ENCODE measurements around the gene FBXL13.
A peak's percentile ranks its signal among the peaks of the same experiment; 100 is the strongest.

FBXL13 gene

DNA sequence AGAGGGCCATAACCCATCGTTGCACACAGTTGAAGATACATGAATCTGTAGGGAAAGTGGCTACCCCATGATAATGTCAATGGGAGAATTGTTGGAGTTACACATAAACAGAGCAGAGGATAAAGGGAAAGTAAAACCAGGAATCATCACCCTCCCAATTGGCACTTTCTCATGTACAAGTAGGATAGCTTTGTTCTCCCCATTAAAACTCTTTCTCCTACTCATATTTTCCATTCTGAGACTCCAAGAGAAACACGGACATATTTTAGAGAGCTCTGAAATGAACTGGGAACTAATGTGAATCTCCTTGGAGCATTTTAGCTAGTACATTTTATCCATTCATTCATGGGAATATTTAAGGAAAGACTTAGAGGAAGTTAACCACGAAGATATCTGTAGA, 179.0 kb downstream of the FBXL13 start:
- Histone ChIP-seq H3K27me3 (ENCODE audit: insufficient read depth, poor library complexity, severe bottlenecking) (no peaks in the 10 kb centered on the region), H3K27ac (replicated peaks) (no peak overlapping the region; the same call in 1 of the 2 replicates), H3K4me3 (replicated peaks; ENCODE audit: insufficient read depth, low read length) (no peak overlapping the region)
- TF ChIP-seq REST (IDR thresholded peaks at IDR 0.05; ENCODE audit: insufficient replicate concordance, low read depth): no peak
- no peak for TF ChIP-seq SPI1 (IDR thresholded peaks at IDR 0.05; ENCODE audit: borderline replicate concordance, low read depth)
- TF ChIP-seq POLR2AphosphoS5 (IDR thresholded peaks at IDR 0.05; ENCODE audit: low read depth): no peak
- no peak for TF ChIP-seq CTCF (IDR thresholded peaks at IDR 0.05; ENCODE audit: insufficient read depth, low read length)
- TF ChIP-seq GABPA (IDR thresholded peaks at IDR 0.05; ENCODE audit: low read depth): no peak
- no peak for DNase-seq (ENCODE audit: low read depth in 1 of 2, low spot score in 1 of 2)

DNA sequence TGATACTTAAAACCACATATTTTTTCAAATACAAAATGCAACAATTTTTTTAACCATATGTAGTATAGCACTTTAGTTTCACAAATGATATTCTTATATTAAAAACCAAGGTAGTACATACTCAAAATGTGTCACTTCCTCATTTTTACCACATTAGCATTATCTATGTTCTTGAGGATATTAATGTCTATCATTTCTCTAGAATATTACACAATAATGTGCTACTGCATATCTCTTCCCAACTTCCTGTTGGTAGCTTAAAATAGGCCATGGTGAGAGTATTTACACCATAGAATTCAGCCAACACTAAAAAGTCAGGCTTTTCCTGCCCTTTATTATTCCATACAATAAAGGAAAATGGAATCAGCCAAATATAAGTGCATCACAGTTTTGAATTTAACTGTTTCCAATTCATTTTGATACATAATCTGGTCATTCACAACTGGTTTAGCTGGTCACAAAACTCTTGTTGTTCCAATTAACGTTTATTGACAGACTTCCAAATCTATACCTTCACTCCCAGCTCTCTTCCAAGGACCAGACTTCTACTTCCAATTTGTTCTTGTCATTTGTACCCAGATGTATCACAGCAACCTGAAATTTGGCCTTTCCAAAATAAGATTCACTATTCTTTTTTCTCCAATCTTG, 181.8 kb downstream of the FBXL13 start:
- Histone ChIP-seq H3K27me3 (ENCODE audit: insufficient read depth, poor library complexity, severe bottlenecking) (no peaks in the 10 kb centered on the region), H3K27ac (replicated peaks) (peak overlapping the region; percentile 69), H3K4me3 (replicated peaks; ENCODE audit: insufficient read depth, low read length) (no peak overlapping the region)
- no peak for TF ChIP-seq POLR2AphosphoS5 (IDR thresholded peaks at IDR 0.05; ENCODE audit: low read depth)
- peak; percentile 96 for TF ChIP-seq SPI1 (IDR thresholded peaks at IDR 0.05; ENCODE audit: borderline replicate concordance, low read depth)
- TF ChIP-seq GABPA (IDR thresholded peaks at IDR 0.05; ENCODE audit: low read depth): peak; percentile 94
- TF ChIP-seq CTCF (IDR thresholded peaks at IDR 0.05; ENCODE audit: insufficient read depth, low read length): no peak
- DNase-seq (ENCODE audit: low read depth in 1 of 2, low spot score in 1 of 2): peak in 1 of 2 experiments; percentile 74

DNA sequence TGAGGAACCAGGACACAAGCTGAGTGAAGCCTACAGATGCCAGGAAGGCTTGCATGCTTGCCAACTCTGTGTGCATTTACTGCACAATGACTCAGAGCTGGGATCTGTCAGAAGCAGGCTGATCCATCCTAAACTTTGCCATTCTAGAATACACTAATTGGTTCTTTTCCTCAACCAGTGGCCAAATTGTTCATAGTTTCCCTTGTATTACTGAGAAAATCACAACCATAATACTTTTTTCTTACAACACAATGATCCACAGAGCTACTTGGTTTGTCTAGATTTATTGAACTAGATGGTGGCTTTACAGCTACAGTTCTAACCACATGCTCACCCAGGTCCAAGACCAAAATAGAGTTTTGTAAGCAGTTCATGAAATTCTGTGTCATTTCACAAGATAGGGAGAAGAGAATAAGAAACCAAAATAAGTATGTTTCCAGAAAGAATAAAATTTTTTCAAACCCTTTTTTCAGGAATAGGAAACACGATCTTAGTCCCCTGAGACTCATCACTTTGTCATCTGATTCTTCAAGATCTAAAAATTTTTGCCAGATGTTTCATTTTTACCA, 182.8 kb downstream of the FBXL13 start:
- H3K27ac ChIP-seq (replicated peaks): no peak overlapping the region; the same call in 1 of the 2 replicates
- TF ChIP-seq GABPA (IDR thresholded peaks at IDR 0.05; ENCODE audit: low read depth) (no peak), SPI1 (IDR thresholded peaks at IDR 0.05; ENCODE audit: borderline replicate concordance, low read depth) (no peak), POLR2AphosphoS5 (IDR thresholded peaks at IDR 0.05; ENCODE audit: low read depth) (no peak), CTCF (IDR thresholded peaks at IDR 0.05; ENCODE audit: insufficient read depth, low read length) (no peak), REST (IDR thresholded peaks at IDR 0.05; ENCODE audit: insufficient replicate concordance, low read depth) (no peak)
- peak; percentile 22 to 44 for DNase-seq (ENCODE audit: low read depth in 1 of 2, low spot score in 1 of 2)
- H3K27me3 ChIP-seq (ENCODE audit: insufficient read depth, poor library complexity, severe bottlenecking): no peaks in the 10 kb centered on the region
- no peak overlapping the region for H3K4me3 ChIP-seq (replicated peaks; ENCODE audit: insufficient read depth, low read length)
